NT2/D1 (cell line): ENCODE data around the gene FIBCD1.

ENCODE experiments used
- SUZ12 ChIP-seq: IDR thresholded peaks from 2 replicates; pipeline ENCODE4 v1.6.1; 2011; ENCODE audit not compliant: insufficient read length, insufficient read depth; ENCODE audit errors: extremely low read depth
- YY1 ChIP-seq: IDR thresholded peaks from 2 replicates; pipeline ENCODE4 v1.6.1; 2011; ENCODE audit not compliant: insufficient read length, insufficient read depth
- ZNF274 ChIP-seq: IDR thresholded peaks from 2 replicates; pipeline ENCODE4 v1.6.1; 2011; ENCODE audit warnings: mild to moderate bottlenecking, low read depth, low read length

DNA sequence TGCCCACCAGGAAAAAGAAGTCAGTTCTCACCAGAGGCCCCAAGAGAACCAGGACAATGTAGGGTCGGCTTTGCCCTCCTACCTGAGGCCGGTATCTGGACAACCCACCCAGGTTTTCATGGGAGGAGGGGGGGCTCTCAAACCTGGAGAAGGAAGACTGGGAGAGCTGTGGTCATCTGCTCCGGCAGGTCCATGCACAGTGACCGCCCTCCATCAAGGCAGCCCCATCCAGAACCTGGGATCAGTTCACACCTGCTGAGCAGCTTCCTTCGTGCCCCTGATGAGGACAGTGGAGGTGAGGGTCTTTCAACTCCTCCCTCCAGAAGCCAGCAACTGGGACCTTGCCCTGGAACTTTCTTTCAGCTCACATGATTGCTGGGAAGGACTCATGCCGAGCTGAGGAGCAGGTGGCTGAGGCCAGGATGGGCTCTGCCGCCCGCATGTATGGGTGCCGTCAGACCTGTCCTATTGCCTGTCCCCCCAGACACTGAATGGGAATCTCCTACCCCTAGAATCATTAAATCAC is 20.8 kb upstream of the FIBCD1 start:
- no peak for TF ChIP-seq ZNF274
- no peak for TF ChIP-seq YY1
- no peak for TF ChIP-seq SUZ12
